Gastroesophageal sphincter (tissue), 3 donors: ENCODE results near the gene QPCT.

Source experiments
- POLR2A ChIP-seq, 2 donors: fragments of 450-650 bp; IDR thresholded peaks; one replicate each; pipeline ENCODE4 v1.6.1; 2017; ENCODE audit warnings: antibody characterized with exemption in 2 of 2, mild to moderate bottlenecking in 2 of 2, moderate library complexity in 1 of 2
- POLR2AphosphoS5 ChIP-seq: sonication (generic); formaldehyde crosslinking; IDR thresholded peaks from one replicate; pipeline ENCODE4 v1.6.1; 2017; ENCODE audit warnings: antibody characterized with exemption
- TF ChIP-seq, protein P1 (sequence below), 4 experiments: fragments of 200-600 bp in 2 of 4; fragments of 450-650 bp in 2 of 4; sonication (generic) in 1 of 4; IDR thresholded peaks; one replicate each; pipeline ENCODE4 v1.5.1; 2017 to 2019; ENCODE audit warnings: antibody characterized with exemption in 4 of 4, mild to moderate bottlenecking in 2 of 4, moderate library complexity in 2 of 4

DNA sequence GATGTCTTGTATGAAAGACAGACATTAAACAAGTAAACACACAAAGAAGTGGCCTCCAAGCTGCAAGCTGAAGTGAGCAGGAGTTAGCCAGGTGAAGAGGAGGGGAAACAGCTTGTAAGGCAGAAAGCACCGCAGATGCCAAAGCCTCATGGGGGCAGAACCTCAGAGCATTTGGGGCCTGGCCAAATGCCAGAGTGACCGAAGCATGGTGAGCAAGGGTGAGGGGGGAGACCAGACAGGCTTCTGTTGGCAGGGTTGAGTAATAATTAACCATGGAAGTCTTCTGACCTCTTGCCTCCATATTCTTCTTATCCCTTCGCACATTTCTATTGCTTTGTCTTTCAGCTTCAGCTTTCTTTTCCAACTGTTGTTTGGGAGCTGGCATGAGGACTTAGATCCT is 5.6 kb downstream of the QPCT start:
- TF ChIP-seq, protein P1, sequence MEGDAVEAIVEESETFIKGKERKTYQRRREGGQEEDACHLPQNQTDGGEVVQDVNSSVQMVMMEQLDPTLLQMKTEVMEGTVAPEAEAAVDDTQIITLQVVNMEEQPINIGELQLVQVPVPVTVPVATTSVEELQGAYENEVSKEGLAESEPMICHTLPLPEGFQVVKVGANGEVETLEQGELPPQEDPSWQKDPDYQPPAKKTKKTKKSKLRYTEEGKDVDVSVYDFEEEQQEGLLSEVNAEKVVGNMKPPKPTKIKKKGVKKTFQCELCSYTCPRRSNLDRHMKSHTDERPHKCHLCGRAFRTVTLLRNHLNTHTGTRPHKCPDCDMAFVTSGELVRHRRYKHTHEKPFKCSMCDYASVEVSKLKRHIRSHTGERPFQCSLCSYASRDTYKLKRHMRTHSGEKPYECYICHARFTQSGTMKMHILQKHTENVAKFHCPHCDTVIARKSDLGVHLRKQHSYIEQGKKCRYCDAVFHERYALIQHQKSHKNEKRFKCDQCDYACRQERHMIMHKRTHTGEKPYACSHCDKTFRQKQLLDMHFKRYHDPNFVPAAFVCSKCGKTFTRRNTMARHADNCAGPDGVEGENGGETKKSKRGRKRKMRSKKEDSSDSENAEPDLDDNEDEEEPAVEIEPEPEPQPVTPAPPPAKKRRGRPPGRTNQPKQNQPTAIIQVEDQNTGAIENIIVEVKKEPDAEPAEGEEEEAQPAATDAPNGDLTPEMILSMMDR (IDR thresholded peaks at IDR 0.05) = no peak
- TF ChIP-seq POLR2AphosphoS5 (no peak), POLR2A (IDR thresholded peaks at IDR 0.05) (no peak)
